Measurements from ENCODE around the gene DAND5.

DAND5 gene

DNA sequence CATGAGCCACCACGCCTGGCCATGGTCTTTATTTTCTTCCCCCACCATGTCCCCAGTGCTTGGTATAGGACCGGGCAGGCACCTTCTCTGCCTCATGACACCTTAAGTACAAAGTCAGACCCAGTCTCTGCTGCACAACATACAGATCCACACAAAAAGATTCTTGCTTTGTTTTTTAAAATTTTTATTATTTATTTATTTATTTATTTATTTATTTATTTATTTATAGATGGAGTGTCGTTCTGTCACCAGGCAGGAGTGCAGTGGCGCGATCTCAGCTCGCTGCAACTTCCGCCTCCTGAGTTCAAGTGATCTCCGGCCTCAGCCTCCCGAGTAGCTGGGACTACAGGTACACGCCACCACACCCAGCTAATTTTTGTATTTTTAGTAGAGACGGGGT lies 23.4 kb downstream of the DAND5 start:
- DNase-seq (ENCODE audit: low read depth in 2 of 2), result no peak

GRCh38 chr19:12993562-12993961 lies 24.2 kb downstream of the DAND5 start:
- no peak for DNase-seq (ENCODE audit: low read depth in 2 of 2)

DNA sequence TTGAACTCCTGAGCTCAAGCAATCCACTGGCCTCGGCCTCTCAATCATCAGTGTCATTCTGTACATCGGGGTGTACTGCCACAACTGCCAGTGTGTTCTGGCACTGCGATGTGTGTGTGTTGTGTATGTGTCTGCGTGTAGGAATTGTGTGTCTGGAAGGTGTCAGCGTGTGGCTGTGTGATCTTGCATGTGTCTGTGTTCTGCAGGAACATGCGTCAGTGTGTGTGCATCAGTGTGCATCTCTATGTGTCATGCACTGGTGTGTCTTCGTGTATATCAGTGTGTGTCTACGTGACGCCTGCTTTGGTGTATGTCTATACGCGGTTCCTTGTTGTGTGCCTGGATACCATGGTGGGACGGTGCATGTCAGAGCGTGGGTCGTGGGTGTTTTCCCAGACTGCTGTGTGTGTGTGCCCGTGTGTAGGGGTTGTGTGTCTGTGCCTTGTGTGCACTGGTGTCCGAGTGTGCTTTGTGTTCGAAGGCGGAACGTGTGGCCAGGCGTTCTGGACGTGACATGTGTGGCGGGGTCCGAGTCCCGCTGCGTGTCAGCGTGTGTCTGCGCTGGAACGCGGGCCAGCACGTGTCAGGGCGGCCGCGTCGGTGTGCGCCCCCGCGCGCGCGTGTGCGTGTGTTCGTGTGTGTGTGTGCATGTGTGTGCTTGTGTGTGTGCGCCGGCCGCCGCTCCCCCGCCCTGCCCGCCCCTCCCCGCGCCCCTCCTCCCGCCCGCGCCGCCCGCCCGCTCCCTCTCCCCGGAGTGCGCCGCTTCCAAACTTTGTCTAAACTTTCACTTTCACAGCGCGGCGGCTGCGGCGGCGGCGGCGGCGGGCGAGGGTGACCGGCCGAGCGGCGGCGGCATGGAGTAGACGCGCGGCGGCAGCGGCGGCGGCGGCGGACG lies 25.6 kb downstream of the DAND5 start, which contains the start of gene NFIX:
Gene NFIX, plus strand, starts transcription at position 775 of the 895 bp plus-strand sequence. CDS start 363 bp downstream, outside the sequence.
- peak in 1 of 2 donors; percentile 47 for DNase-seq (ENCODE audit: low read depth in 2 of 2)

DNA sequence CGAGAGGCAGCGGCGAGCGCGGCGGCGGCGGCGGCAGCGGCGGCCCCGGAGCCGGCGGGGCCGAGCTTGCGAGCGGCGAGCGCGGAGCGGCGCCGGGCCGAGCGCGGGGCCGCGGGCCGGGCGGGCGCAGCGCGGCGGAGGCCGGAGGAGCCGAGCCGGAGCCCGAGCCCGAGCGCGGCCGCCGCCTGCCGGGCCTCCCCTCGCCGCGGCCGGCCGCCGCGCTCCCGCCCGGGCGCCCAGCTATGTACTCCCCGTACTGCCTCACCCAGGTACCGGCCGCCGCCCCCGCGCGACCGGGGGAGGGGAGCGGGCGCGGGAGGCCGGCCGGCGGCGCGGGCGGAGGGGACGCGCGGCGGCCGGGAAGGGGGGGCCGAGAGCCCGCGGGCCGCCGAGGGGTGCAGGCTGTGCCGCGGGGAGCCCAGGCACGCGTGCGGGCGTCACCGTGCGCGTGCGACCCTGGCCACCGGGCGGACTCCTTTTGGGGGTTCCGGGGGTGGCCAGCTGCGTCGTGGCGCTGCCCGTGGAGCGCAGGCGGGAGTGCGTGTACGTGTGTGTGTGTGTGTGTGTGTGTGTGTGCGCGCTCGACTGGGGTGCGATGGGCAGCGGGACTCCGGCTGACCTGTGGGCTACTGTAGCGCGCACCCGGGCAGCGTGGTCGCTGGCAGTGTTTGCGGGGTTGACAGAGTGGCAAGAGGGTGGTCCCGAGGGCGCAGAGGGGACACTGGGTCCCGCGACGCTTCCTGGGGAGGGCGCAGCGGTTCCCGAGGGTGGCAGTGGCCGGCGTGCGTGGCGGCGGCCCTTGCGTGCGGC lies 26.4 kb downstream of the DAND5 start:
- no peak for DNase-seq (ENCODE audit: low read depth in 2 of 2)

GRCh38 chr19:12996406-12997094 lies 27.2 kb downstream of the DAND5 start:
- no peak for DNase-seq (ENCODE audit: low read depth in 2 of 2)

DNA sequence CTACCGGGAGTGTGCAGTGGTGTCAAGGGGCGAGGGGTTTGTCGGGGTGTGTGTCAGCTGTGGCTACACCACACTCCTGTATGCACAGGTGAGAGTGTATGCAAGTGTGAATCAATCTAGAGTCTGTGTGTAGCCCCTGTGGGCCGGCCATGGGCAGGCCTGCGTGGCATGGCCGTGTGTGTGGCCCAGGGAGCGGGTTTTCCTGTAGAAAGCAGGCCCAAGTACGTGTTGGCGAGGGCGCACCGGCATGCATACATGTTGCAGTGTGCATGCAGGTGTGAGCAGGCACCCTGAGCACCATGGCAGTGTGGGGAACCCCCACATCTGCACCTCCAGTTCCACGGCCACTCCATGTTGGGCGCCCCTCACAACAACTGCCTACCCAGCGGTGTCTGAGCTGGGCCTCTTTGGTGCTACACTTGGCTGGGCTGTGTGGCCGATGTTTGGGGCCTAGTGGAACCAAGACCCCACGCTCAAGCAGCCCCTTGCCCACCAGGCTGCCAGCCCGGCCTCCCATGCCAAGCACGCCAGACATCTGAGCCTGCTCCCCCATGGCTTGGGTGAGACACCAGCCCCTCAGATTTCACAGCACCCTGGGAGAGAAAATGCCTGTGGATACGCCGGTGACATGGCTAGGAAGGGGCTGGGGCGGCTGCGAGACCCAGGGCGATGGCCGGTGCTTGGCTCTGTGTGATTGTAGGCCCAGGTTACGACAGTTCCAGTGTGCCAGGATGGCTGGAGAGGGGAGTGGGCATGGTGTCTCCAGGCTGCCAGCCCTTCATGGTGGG lies 28.0 kb downstream of the DAND5 start:
- DNase-seq (ENCODE audit: low read depth in 2 of 2), result no peak

DNA sequence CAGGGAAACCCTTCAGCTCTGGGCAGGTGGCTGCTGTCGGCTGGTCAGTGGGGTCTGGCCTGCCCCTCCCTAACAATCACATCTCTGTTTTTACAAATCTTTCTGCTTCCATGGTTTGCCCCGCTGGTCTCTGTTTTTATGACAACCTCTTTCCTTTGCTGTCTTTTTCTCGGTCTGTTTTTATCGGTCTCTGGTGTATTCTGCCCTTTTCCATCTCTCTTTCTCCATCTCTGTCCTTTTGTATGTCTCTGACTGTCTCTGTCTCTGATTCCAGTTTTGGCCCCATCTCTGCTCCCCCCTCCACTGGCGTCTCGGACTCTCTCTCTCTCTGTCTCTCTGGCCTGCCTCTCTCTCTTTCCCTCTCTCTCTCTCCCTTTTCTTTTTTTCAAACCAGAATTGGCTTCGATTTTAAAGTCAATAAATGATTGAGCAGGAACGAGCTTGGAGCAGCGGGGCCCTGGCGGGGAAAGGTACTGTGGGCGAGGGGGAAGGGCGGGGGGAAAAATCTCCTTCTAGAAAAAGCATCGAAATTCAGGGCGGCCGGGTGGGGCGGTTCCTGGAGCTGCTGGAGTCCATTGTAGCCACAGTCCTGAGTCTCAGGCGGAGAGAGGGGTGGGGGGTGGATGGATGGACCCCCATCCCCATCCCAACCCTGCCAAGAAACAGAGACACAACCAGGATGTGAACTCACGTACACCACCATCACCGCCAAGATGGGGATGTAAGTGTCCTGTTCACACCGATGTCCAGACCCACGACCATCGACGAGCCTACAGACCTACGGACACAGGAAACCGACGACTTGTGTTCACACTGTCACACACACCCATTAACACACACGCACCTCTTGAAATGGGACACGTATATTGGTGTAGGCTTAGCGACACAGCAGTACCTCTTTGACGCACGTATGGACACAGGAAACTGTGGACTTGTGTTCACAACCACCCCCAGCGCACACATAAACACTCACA lies 28.9 kb downstream of the DAND5 start:
- no peak for DNase-seq (ENCODE audit: low read depth in 2 of 2)

- no peak for DNase-seq (ENCODE audit: low read depth in 2 of 2)
These were observed 31.8 kb downstream of the DAND5 start for GRCh38 chr19:13001166-13001501.

DNA sequence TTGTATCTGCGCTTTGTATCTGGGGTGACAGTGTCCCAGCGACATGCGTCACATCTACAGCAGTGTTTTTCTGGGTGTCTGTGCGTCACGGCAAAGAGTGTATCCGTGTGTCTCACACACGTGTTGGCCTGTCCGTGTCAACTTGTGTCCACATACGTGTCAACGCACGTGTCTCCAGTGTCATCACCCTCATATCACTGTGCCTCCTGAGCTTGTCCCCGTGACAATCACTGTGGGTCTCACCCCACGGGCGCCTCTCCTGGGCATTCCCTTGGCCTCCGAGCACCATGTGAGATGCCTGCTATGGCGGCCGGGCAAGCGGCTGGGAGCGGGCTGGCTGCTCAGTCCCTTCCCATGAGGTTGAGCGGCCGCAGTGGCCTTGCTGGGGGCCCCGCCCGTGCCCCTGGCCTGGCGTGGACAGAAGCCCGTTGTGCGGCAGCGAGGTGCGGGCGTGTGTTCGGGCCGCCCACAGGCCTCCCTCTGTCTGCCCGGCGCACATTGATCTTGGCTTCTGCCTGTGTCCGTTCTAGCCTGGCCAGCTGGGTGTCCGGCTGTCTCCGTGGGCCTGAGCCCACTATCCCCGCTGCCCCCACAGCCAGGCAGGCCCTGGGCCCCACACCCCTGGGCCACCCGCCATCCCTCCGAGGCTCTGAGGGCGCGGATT lies 32.3 kb downstream of the DAND5 start:
- no peak for DNase-seq (ENCODE audit: low read depth in 2 of 2)

DNA sequence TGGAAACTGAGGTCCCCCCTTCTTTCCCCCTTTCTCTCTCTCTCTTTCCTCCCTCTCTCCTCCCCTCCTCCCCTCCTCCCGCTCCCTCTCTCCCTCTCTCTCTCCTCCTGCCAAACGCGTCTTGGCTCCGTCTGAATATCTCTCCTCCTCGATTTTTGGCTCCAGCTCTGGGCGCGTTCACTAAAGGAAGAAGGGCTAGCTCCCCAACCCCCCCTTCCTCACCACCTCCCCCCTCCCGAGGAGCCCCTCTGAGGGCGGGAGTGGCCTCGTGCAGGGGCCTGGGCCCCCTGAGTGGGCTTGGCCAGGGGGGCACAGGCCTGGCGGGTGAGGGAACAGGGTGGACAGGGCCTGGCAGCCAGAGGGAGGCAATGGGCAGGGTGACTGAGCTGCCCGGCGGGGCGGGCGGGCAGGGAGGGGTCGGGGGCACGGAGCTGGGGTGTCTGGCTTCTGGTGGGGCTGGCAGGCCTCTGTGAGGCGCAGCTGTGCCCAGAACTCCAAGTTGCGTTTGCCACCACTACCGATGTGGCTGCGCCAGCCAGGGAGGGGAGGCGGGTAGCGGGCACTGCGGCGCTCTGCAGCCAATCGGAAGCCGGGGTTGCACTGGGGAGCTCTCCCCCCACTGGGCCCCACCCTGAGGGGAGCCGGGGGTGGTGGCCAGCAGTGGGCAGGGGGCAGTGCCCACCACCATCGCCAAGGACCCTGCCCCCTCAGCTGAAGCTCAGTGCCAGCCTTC lies 33.0 kb downstream of the DAND5 start:
- no peak for DNase-seq (ENCODE audit: low read depth in 2 of 2)

GRCh38 chr19:13003081-13003480 lies 33.7 kb downstream of the DAND5 start:
- no peak for DNase-seq (ENCODE audit: low read depth in 2 of 2)

- no peak for DNase-seq (ENCODE audit: low read depth in 2 of 2)
These were observed 34.9 kb downstream of the DAND5 start for GRCh38 chr19:13004273-13004672.

- no peak for DNase-seq (ENCODE audit: low read depth in 2 of 2)
These were observed 35.9 kb downstream of the DAND5 start for GRCh38 chr19:13005253-13005652.

- DNase-seq (ENCODE audit: low read depth in 2 of 2), result no peak
These were observed 36.5 kb downstream of the DAND5 start for GRCh38 chr19:13005861-13006370.

- DNase-seq (ENCODE audit: low read depth in 2 of 2), result no peak
These were observed 37.3 kb downstream of the DAND5 start for GRCh38 chr19:13006431-13007281.

DNA sequence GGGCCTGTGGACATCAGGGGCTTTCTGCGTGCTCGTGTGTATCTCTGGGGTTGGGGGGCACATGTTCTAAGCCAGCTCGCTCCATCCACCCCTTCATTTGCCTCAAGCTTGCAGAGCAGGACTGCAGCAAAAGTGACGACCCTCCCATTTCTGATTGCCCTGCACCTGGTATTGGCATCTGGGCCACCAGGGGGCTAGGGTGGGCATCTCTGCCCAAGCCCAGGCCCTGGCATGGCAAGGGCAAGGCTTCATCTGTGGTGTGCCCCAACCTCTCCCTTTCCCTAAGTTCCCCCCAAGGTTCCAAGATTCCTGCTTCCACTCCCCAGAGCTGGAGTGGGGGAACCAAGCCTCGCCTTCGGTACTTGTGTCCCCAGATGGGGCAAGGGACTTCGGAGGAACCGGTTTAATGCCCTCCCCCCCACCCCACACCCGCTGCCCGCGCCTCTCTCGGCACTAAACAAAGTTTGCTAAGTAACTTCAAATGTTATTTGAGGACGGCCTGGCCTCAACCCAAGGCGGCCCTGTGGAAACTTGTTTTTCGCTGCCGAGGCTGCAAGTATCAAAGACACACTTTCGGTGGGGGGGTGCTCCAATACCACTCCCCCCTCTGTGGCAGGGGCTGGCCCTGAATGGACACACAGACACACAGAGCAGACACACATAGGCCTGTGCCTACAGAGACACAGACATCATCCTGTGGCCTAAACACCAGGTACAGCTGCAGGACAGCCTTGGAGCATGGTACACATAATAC lies 38.1 kb downstream of the DAND5 start:
- DNase-seq (ENCODE audit: low read depth in 2 of 2), result no peak
